HG03439 (cell line): ENCODE results near the gene USP2.

Experiments
- ATAC-seq: cut with Tn5 transposase; IDR thresholded peaks from one replicate; pipeline ENCODE4 v1.9.1; 2021; ENCODE audit warnings: mild to moderate bottlenecking, moderate library complexity; ENCODE audit not compliant: unreplicated experiment

Gene USP2

GRCh38 chr11:119310682-119311052 lies 70.8 kb downstream of the USP2 start:
- ATAC-seq, result no peak

- ATAC-seq, result no peak
Measured at GRCh38 chr11:119309953-119310681, 71.4 kb downstream of the USP2 start.

- no peak for ATAC-seq
Measured at GRCh38 chr11:119309411-119309810, 72.1 kb downstream of the USP2 start.

GRCh38 chr11:119307974-119308373 lies 73.5 kb downstream of the USP2 start:
- ATAC-seq, result no peak

GRCh38 chr11:119307219-119307618 lies 74.3 kb downstream of the USP2 start:
- ATAC-seq, result no peak

- ATAC-seq, result no peak
Measured at GRCh38 chr11:119306373-119306890, 75.1 kb downstream of the USP2 start.

GRCh38 chr11:119305556-119306372 lies 75.7 kb downstream of the USP2 start:
- no peak for ATAC-seq
